ENCODE results near the gene ITGB7. TPM values are rescaled to one million over a fixed set of nuclear protein-coding genes. Genes with fewer than 3 reads are reported as not detected.

ITGB7 gene
- total RNA-seq, 1 experiment from 2014 or later, result 0.43 TPM

GRCh38 chr12:53187145-53187899 lies 19.7 kb downstream of the ITGB7 start:
- no peak for DNase-seq (ENCODE audit: low spot score)
- H3K9me3 ChIP-seq (ENCODE audit: low read depth, low read length, poor library complexity, severe bottlenecking), result no peaks in the 10 kb centered on the region
- H3K36me3 ChIP-seq (ENCODE audit: insufficient read depth, low read length, poor library complexity, severe bottlenecking), result peaks cover 57% of the 10 kb centered on the region
- intact Hi-C loops (cut with micrococcal nuclease; ENCODE audit: unreplicated experiment), result no loop called here
- no peaks in the 10 kb centered on the region for H3K27me3 ChIP-seq (replicated peaks; ENCODE audit: insufficient read depth, low read depth, low read length, poor library complexity)
- no peak overlapping the region for H3K27ac ChIP-seq (ENCODE audit: low read depth, low read length, poor library complexity, severe bottlenecking)
- H3K4me3 ChIP-seq (ENCODE audit: low read depth, low read length, poor library complexity, severe bottlenecking), result no peak overlapping the region
- TF ChIP-seq, protein P1, sequence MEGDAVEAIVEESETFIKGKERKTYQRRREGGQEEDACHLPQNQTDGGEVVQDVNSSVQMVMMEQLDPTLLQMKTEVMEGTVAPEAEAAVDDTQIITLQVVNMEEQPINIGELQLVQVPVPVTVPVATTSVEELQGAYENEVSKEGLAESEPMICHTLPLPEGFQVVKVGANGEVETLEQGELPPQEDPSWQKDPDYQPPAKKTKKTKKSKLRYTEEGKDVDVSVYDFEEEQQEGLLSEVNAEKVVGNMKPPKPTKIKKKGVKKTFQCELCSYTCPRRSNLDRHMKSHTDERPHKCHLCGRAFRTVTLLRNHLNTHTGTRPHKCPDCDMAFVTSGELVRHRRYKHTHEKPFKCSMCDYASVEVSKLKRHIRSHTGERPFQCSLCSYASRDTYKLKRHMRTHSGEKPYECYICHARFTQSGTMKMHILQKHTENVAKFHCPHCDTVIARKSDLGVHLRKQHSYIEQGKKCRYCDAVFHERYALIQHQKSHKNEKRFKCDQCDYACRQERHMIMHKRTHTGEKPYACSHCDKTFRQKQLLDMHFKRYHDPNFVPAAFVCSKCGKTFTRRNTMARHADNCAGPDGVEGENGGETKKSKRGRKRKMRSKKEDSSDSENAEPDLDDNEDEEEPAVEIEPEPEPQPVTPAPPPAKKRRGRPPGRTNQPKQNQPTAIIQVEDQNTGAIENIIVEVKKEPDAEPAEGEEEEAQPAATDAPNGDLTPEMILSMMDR (conservative IDR thresholded peaks at IDR 0.05; ENCODE audit: low read depth, low read length), result no peak
- TF ChIP-seq EZH2 (IDR thresholded peaks at IDR 0.05; ENCODE audit: borderline replicate concordance, low read depth, low read length, poor library complexity, severe bottlenecking), result no peak
- peaks cover 14% of the 10 kb centered on the region for H3K4me1 ChIP-seq (ENCODE audit: insufficient read depth, low read length, poor library complexity, severe bottlenecking)
- BruUV-seq (replicated peaks), result no TSS peak
- POLR2A ChIA-PET (ENCODE audit: low non-redundant PET), result interaction anchor here (0.8 to 1.2 kb wide), 2 partner anchors 8 to 1380 kb away, joined by 3 to 4 read pairs; no protein-coding TSS in a partner anchor
- CTCF ChIA-PET, result interaction anchor here (0.9 kb wide), 1 partner anchor 121 kb away, joined by 3 read pairs; no protein-coding TSS in a partner anchor

GRCh38 chr12:53186745-53187144 lies 20.3 kb downstream of the ITGB7 start:
- H3K36me3 ChIP-seq (ENCODE audit: insufficient read depth, low read length, poor library complexity, severe bottlenecking), result peaks cover 63% of the 10 kb centered on the region
- intact Hi-C loops (cut with micrococcal nuclease; ENCODE audit: unreplicated experiment), result no loop called here
- no peak overlapping the region for H3K27ac ChIP-seq (ENCODE audit: low read depth, low read length, poor library complexity, severe bottlenecking)
- no peak for TF ChIP-seq EZH2 (IDR thresholded peaks at IDR 0.05; ENCODE audit: borderline replicate concordance, low read depth, low read length, poor library complexity, severe bottlenecking)
- TF ChIP-seq, protein P1 (conservative IDR thresholded peaks at IDR 0.05; ENCODE audit: low read depth, low read length), result no peak
- DNase-seq (ENCODE audit: low spot score), result no peak
- peaks cover 20% of the 10 kb centered on the region for H3K4me1 ChIP-seq (ENCODE audit: insufficient read depth, low read length, poor library complexity, severe bottlenecking)
- no TSS peak for BruUV-seq (replicated peaks)
- ChIA-PET POLR2A (ENCODE audit: low non-redundant PET) (interaction anchor here (0.8 to 1.2 kb wide), 2 partner anchors 8 to 1380 kb away, joined by 3 to 4 read pairs; no protein-coding TSS in a partner anchor), CTCF (interaction anchor here (0.6 kb wide), 1 partner anchor 11 kb away, joined by 8 read pairs; no protein-coding TSS in a partner anchor)
- H3K9me3 ChIP-seq (ENCODE audit: low read depth, low read length, poor library complexity, severe bottlenecking), result no peaks in the 10 kb centered on the region
- no peak overlapping the region for H3K4me3 ChIP-seq (ENCODE audit: low read depth, low read length, poor library complexity, severe bottlenecking)
- H3K27me3 ChIP-seq (replicated peaks; ENCODE audit: insufficient read depth, low read depth, low read length, poor library complexity), result no peaks in the 10 kb centered on the region

- no TSS peak for BruUV-seq (replicated peaks)
- TF ChIP-seq EZH2 (IDR thresholded peaks at IDR 0.05; ENCODE audit: borderline replicate concordance, low read depth, low read length, poor library complexity, severe bottlenecking), result no peak
- TF ChIP-seq, protein P1 (conservative IDR thresholded peaks at IDR 0.05; ENCODE audit: low read depth, low read length), result no peak
- ChIA-PET POLR2A (ENCODE audit: low non-redundant PET) (interaction anchor here (0.5 kb wide), 1 partner anchor 101 kb away, joined by 6 read pairs; no protein-coding TSS in a partner anchor), CTCF (no interaction called here)
- H3K4me3 ChIP-seq (ENCODE audit: low read depth, low read length, poor library complexity, severe bottlenecking), result no peak overlapping the region
- no peak for DNase-seq (ENCODE audit: low spot score)
- no peaks in the 10 kb centered on the region for H3K27me3 ChIP-seq (replicated peaks; ENCODE audit: insufficient read depth, low read depth, low read length, poor library complexity)
- H3K4me1 ChIP-seq (ENCODE audit: insufficient read depth, low read length, poor library complexity, severe bottlenecking), result peaks cover 24% of the 10 kb centered on the region
- H3K36me3 ChIP-seq (ENCODE audit: insufficient read depth, low read length, poor library complexity, severe bottlenecking), result peaks cover 66% of the 10 kb centered on the region
- intact Hi-C loops (cut with micrococcal nuclease; ENCODE audit: unreplicated experiment), result no loop called here
- no peak overlapping the region for H3K27ac ChIP-seq (ENCODE audit: low read depth, low read length, poor library complexity, severe bottlenecking)
- no peaks in the 10 kb centered on the region for H3K9me3 ChIP-seq (ENCODE audit: low read depth, low read length, poor library complexity, severe bottlenecking)
Observed at GRCh38 chr12:53185582-53186153, 21.4 kb downstream of the ITGB7 start.

All from A673 (cell line).